ENCODE results near the gene RALA.

GRCh38 chr7:39642896-39643295 lies 19.5 kb downstream of the RALA start:
- TF ChIP-seq POLR2A (IDR thresholded peaks at IDR 0.05; ENCODE audit: low read depth, low read length) (no peak), TAF1 (IDR thresholded peaks at IDR 0.05; ENCODE audit: low read depth, low read length) (no peak), POLR2AphosphoS5 (IDR thresholded peaks at IDR 0.05; ENCODE audit: low read depth, low read length) (no peak), SPI1 (IDR thresholded peaks at IDR 0.05; ENCODE audit: low read depth, low read length) (no peak), PAX5 (IDR thresholded peaks at IDR 0.05; ENCODE audit: insufficient read depth, low read length, severe bottlenecking) (no peak), POU2F2 (IDR thresholded peaks at IDR 0.05; ENCODE audit: low read depth, low read length) (no peak)
